Cardiac fibroblast (primary cell): ENCODE results near the gene LRMDA.

ENCODE experiments used
- DNase-seq, 2 donors: peaks; one replicate each; pipeline versions ENCODE4 v3.0.0 to v3.0.0-alpha.2; 2010; ENCODE audit warnings: low read depth in 2 of 2
- H3K4me3 ChIP-seq, 2 donors: replicated peaks in 1 of 2; 1 replicate in 1 of 2; 2 replicates in 1 of 2; pipeline ENCODE4 v1.5.1; 2011; ENCODE audit warnings: low read depth in 2 of 2, low read length in 2 of 2, mild to moderate bottlenecking in 2 of 2, moderate library complexity in 1 of 2
- CTCF ChIP-seq: IDR thresholded peaks from one replicate; pipeline ENCODE4 v1.5.1; 2011; ENCODE audit warnings: low read depth, mild to moderate bottlenecking, low read length, inconsistent platforms

LRMDA gene

GRCh38 chr10:75658915-75659314 lies 227.5 kb downstream of the LRMDA start:
- no peak for TF ChIP-seq CTCF
- H3K4me3 ChIP-seq = no peak overlapping the region
- no peak for DNase-seq

GRCh38 chr10:75660823-75661222 lies 229.4 kb downstream of the LRMDA start:
- no peak overlapping the region for H3K4me3 ChIP-seq
- no peak for DNase-seq
- no peak for TF ChIP-seq CTCF

- no peak overlapping the region for H3K4me3 ChIP-seq
- DNase-seq = peak; percentile 7 to 90
- no peak for TF ChIP-seq CTCF
Measured at GRCh38 chr10:75662715-75663114, 231.3 kb downstream of the LRMDA start.

GRCh38 chr10:75663947-75664664 lies 232.7 kb downstream of the LRMDA start:
- H3K4me3 ChIP-seq = no peak overlapping the region
- TF ChIP-seq CTCF = no peak
- peak; percentile 39 to 50 for DNase-seq

- DNase-seq = no peak
- no peak overlapping the region for H3K4me3 ChIP-seq
- TF ChIP-seq CTCF = no peak
Measured at GRCh38 chr10:75664968-75665367, 233.5 kb downstream of the LRMDA start.

GRCh38 chr10:75665707-75666106 lies 234.3 kb downstream of the LRMDA start:
- no peak overlapping the region for H3K4me3 ChIP-seq
- DNase-seq = no peak
- TF ChIP-seq CTCF = no peak
